Stomach (tissue), 4 donors: ENCODE data around the gene GTF2IRD1.

ENCODE experiments used
- CTCF ChIP-seq, 7 experiments: fragments of 450-650 bp in 4 of 7; fragments of 200-600 bp in 3 of 7; sonication (generic) in 3 of 7; IDR thresholded peaks; one replicate each; pipeline ENCODE4 v1.5.1; 2016 to 2019; ENCODE audit warnings: antibody characterized with exemption in 7 of 7, control low read depth in 2 of 7, mild to moderate bottlenecking in 1 of 7
- POLR2A ChIP-seq, 4 donors: fragments of 450-650 bp; IDR thresholded peaks; one replicate each; pipeline ENCODE4 v1.6.1; 2016; ENCODE audit warnings: antibody characterized with exemption in 4 of 4, control low read depth in 2 of 4, mild to moderate bottlenecking in 1 of 4, moderate library complexity in 1 of 4

- TF ChIP-seq CTCF (IDR thresholded peaks at IDR 0.05), result no peak
- no peak for TF ChIP-seq POLR2A (IDR thresholded peaks at IDR 0.05)
These were observed 57.6 kb downstream of the GTF2IRD1 start for GRCh38 chr7:74511345-74511744.
